GM18511 (cell line): ENCODE measurements around the gene UBXN10.

Experiments
- ATAC-seq: cut with Tn5 transposase; IDR thresholded peaks from one replicate; pipeline ENCODE4 v1.9.1; 2021; ENCODE audit warnings: mild to moderate bottlenecking, moderate library complexity; ENCODE audit not compliant: unreplicated experiment

Gene UBXN10

GRCh38 chr1:20151906-20152598 is 33.8 kb upstream of the UBXN10 start:
- ATAC-seq, result no peak

- ATAC-seq, result no peak
These were observed 33.3 kb upstream of the UBXN10 start for GRCh38 chr1:20152599-20152930.

- no peak for ATAC-seq
These were observed 32.9 kb upstream of the UBXN10 start for GRCh38 chr1:20153000-20153418.

- ATAC-seq, result no peak
These were observed 31.5 kb upstream of the UBXN10 start for GRCh38 chr1:20154301-20154831.

- ATAC-seq, result no peak
These were observed 27.4 kb upstream of the UBXN10 start for GRCh38 chr1:20158358-20159070.

- ATAC-seq, result no peak
These were observed 25.9 kb upstream of the UBXN10 start for GRCh38 chr1:20160034-20160433.

GRCh38 chr1:20164694-20165202 is 21.1 kb upstream of the UBXN10 start:
- ATAC-seq, result no peak

GRCh38 chr1:20165522-20165951 is 20.4 kb upstream of the UBXN10 start:
- ATAC-seq, result no peak

GRCh38 chr1:20166051-20166450 is 19.8 kb upstream of the UBXN10 start:
- no peak for ATAC-seq

- no peak for ATAC-seq
These were observed 18.8 kb upstream of the UBXN10 start for GRCh38 chr1:20167126-20167525.

- ATAC-seq, result no peak
These were observed 17.1 kb upstream of the UBXN10 start for GRCh38 chr1:20168564-20169491.

- ATAC-seq, result no peak
These were observed 16.0 kb upstream of the UBXN10 start for GRCh38 chr1:20169932-20170331.

GRCh38 chr1:20172033-20172590 is 13.8 kb upstream of the UBXN10 start:
- no peak for ATAC-seq

GRCh38 chr1:20174937-20175666 is 10.8 kb upstream of the UBXN10 start:
- no peak for ATAC-seq

GRCh38 chr1:20178634-20179370 is 7.1 kb upstream of the UBXN10 start:
- no peak for ATAC-seq

- no peak for ATAC-seq
These were observed 6.3 kb upstream of the UBXN10 start for GRCh38 chr1:20179371-20180128.

GRCh38 chr1:20180129-20180843 is 5.6 kb upstream of the UBXN10 start:
- no peak for ATAC-seq

- ATAC-seq, result no peak
These were observed 5.1 kb upstream of the UBXN10 start for GRCh38 chr1:20180844-20181207.
